GM23338 (cell line): ENCODE measurements around the gene KIF6.

Experiments used
- CREB1 ChIP-seq: fragments of 250-450 bp; sonication (Bioruptor Pico); IDR thresholded peaks from 2 replicates; pipeline ENCODE4 v1.5.0; 2020; ENCODE audit warnings: low read depth, mild to moderate bottlenecking, moderate library complexity
- CTCF ChIP-seq, 2 experiments: fragments of 200-600 bp in 1 of 2; sonication (generic) in 1 of 2; conservative IDR thresholded peaks; 2 replicates each; pipeline versions ENCODE4 v1.5.1 to v1.6.1; 2016 to 2017; ENCODE audit warnings: antibody characterized with exemption in 2 of 2, low read depth in 2 of 2, mild to moderate bottlenecking in 2 of 2, moderate library complexity in 1 of 2
- ETS1 ChIP-seq: IDR thresholded peaks from 2 replicates; pipeline ENCODE4 v1.6.1; 2016; ENCODE audit warnings: antibody characterized with exemption
- EZH2 ChIP-seq: fragments of 200-600 bp; sonication (generic); IDR thresholded peaks from one replicate; pipeline ENCODE4 v1.8.0; 2017; ENCODE audit warnings: antibody characterized with exemption, mild to moderate bottlenecking, low read depth; ENCODE audit not compliant: unreplicated experiment
- EZH2phosphoT487 ChIP-seq: fragments of 200-600 bp; sonication (generic); IDR thresholded peaks from one replicate; pipeline ENCODE4 v1.8.1; 2018; ENCODE audit warnings: antibody characterized with exemption; ENCODE audit not compliant: unreplicated experiment
- JUNB ChIP-seq: IDR thresholded peaks from one replicate; pipeline ENCODE4 v1.6.1; 2016; ENCODE audit warnings: antibody characterized with exemption; ENCODE audit not compliant: unreplicated experiment
- NANOG ChIP-seq: IDR thresholded peaks from 2 replicates; pipeline ENCODE4 v1.6.1; 2016; ENCODE audit warnings: antibody characterized with exemption, borderline replicate concordance
- POLR2AphosphoS5 ChIP-seq: IDR thresholded peaks from 2 replicates; pipeline ENCODE4 v1.6.1; 2016; ENCODE audit warnings: antibody characterized with exemption, low read depth
- REST ChIP-seq: IDR thresholded peaks from one replicate; pipeline ENCODE4 v1.6.1; 2018; ENCODE audit warnings: antibody characterized with exemption; ENCODE audit not compliant: unreplicated experiment
- STAT1 ChIP-seq: IDR thresholded peaks from one replicate; pipeline ENCODE4 v1.6.1; 2016; ENCODE audit warnings: antibody characterized with exemption; ENCODE audit not compliant: unreplicated experiment
- ZNF114 ChIP-seq: fragments of 250-450 bp; sonication (Bioruptor Pico); IDR thresholded peaks from 2 replicates; pipeline ENCODE4 v1.5.0; 2020; ENCODE audit warnings: mild to moderate bottlenecking, moderate library complexity
- ZNF331 ChIP-seq: fragments of 250-450 bp; sonication (Bioruptor Pico); IDR thresholded peaks from 2 replicates; pipeline ENCODE4 v1.5.0; 2020; ENCODE audit warnings: low read depth, mild to moderate bottlenecking, moderate library complexity

- TF ChIP-seq REST (no peak), CTCF (conservative IDR thresholded peaks at IDR 0.05; ENCODE audit: low read depth in 2 of 2) (no peak), POLR2AphosphoS5 (no peak), ZNF114 (CRISPR knock-in tag) (no peak), EZH2phosphoT487 (no peak), CREB1 (CRISPR knock-in tag) (no peak), ETS1 (no peak), NANOG (no peak), EZH2 (no peak), STAT1 (no peak), JUNB (no peak), ZNF331 (CRISPR knock-in tag) (no peak)
Measured at GRCh38 chr6:39335780-39336545, 389.2 kb downstream of the KIF6 start.
